Ramos (cell line): ENCODE data around the gene RPGRIP1L.

Source experiments
- in situ Hi-C: fragments of 300-500 bp; cut with MboI; formaldehyde crosslinking; loops from one replicate; pipeline ENCODE4 v1.14.3; 2022; ENCODE audit warnings: low sequenced_read_pairs; ENCODE audit not compliant: unreplicated experiment

Gene RPGRIP1L

GRCh38 chr16:53666786-53667415 is 36.8 kb downstream of the RPGRIP1L start:
- in situ Hi-C loops, result no loop called here

- in situ Hi-C loops, result no loop called here
Observed at GRCh38 chr16:53664724-53665345, 38.8 kb downstream of the RPGRIP1L start.

GRCh38 chr16:53662072-53662471 is 41.6 kb downstream of the RPGRIP1L start:
- in situ Hi-C loops, result no loop called here

GRCh38 chr16:53654946-53655345 is 48.7 kb downstream of the RPGRIP1L start:
- in situ Hi-C loops, result no loop called here

- in situ Hi-C loops, result no loop called here
Observed at GRCh38 chr16:53651357-53651756, 52.3 kb downstream of the RPGRIP1L start.

- in situ Hi-C loops, result no loop called here
Observed at GRCh38 chr16:53646506-53646905, 57.2 kb downstream of the RPGRIP1L start.

GRCh38 chr16:53643474-53643873 is 60.2 kb downstream of the RPGRIP1L start:
- in situ Hi-C loops, result no loop called here

- in situ Hi-C loops, result no loop called here
Observed at GRCh38 chr16:53642094-53642493, 61.6 kb downstream of the RPGRIP1L start.

- in situ Hi-C loops, result no loop called here
Observed at GRCh38 chr16:53636978-53637377, 66.7 kb downstream of the RPGRIP1L start.

GRCh38 chr16:53632526-53632925 is 71.1 kb downstream of the RPGRIP1L start:
- in situ Hi-C loops, result no loop called here

GRCh38 chr16:53631236-53632025 is 72.2 kb downstream of the RPGRIP1L start:
- in situ Hi-C loops, result no loop called here

- in situ Hi-C loops, result no loop called here
Observed at GRCh38 chr16:53629607-53630312, 73.9 kb downstream of the RPGRIP1L start.

- in situ Hi-C loops, result no loop called here
Observed at GRCh38 chr16:53629151-53629550, 74.5 kb downstream of the RPGRIP1L start.

GRCh38 chr16:53626811-53627210 is 76.8 kb downstream of the RPGRIP1L start:
- in situ Hi-C loops, result no loop called here

GRCh38 chr16:53626161-53626560 is 77.5 kb downstream of the RPGRIP1L start:
- in situ Hi-C loops, result no loop called here

GRCh38 chr16:53625221-53625620 is 78.4 kb downstream of the RPGRIP1L start:
- in situ Hi-C loops, result no loop called here

- in situ Hi-C loops, result no loop called here
Observed at GRCh38 chr16:53622315-53622714, 81.3 kb downstream of the RPGRIP1L start.

GRCh38 chr16:53620476-53620875 is 83.2 kb downstream of the RPGRIP1L start:
- in situ Hi-C loops, result no loop called here

GRCh38 chr16:53619235-53619634 is 84.4 kb downstream of the RPGRIP1L start:
- in situ Hi-C loops, result no loop called here

- in situ Hi-C loops, result no loop called here
Observed at GRCh38 chr16:53614346-53614745, 89.3 kb downstream of the RPGRIP1L start.

GRCh38 chr16:53612003-53612402 is 91.7 kb downstream of the RPGRIP1L start:
- in situ Hi-C loops, result no loop called here
